ENCODE data around the gene C16orf89.
"Not testable (repeated sequence)": the region's sequence is repeated elsewhere in the genome, so short reads cannot be mapped to it uniquely, and the experiment has no call there.

The C16orf89 gene

GRCh38 chr16:5065813-5066212, at the start of gene C16orf89:
TSS of gene C16orf89 (minus strand) at chr16:5065956. CDS start at chr16:5065908, 48 bp downstream.
- no peak for DNase-seq (ENCODE audit: low spot score)

GRCh38 chr16:5110933-5111332, 45.2 kb upstream of the C16orf89 start:
- DNase-seq (ENCODE audit: low spot score): not testable (repeated sequence)

- DNase-seq (ENCODE audit: low spot score): no peak
These were observed 42.9 kb upstream of the C16orf89 start for GRCh38 chr16:5108505-5109158.

GRCh38 chr16:5105039-5105438, 39.3 kb upstream of the C16orf89 start:
- DNase-seq (ENCODE audit: low spot score): not testable (repeated sequence)

- DNase-seq (ENCODE audit: low spot score): not testable (repeated sequence)
These were observed 37.7 kb upstream of the C16orf89 start for GRCh38 chr16:5103296-5104032.

- DNase-seq (ENCODE audit: low spot score): not testable (repeated sequence)
These were observed 33.4 kb upstream of the C16orf89 start for GRCh38 chr16:5099174-5099573.

- peak; percentile 38 for DNase-seq (ENCODE audit: low spot score)
These were observed 32.7 kb upstream of the C16orf89 start for GRCh38 chr16:5098221-5099159.

- DNase-seq (ENCODE audit: low spot score): peak; percentile 99
These were observed 31.9 kb upstream of the C16orf89 start, which contains the start of gene EEF2KMT for GRCh38 chr16:5097470-5098220. TSS of gene EEF2KMT (minus strand) at chr16:5097795. CDS start at chr16:5097739, 56 bp downstream.

DNA sequence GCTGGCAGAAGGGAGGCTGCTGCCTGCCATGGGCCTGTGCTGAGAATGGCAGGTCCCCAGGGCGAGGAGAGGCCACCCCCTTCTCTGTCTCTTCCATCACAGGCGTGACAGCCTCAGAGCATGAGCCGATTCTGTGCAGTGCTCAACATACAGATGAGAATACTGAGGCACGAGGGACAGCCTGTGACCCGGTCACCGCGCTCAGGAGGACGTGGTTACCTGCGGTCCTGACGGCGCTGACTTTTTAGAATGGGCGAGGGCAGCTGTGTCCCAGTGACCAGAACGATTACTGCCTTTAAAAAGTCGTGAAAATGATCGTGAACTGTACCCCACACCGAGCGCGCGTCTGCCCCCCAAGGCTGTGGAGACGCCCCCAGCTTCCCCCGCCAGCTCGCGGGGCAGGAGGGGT, 31.3 kb upstream of the C16orf89 start:
- DNase-seq (ENCODE audit: low spot score): peak; percentile 60

DNA sequence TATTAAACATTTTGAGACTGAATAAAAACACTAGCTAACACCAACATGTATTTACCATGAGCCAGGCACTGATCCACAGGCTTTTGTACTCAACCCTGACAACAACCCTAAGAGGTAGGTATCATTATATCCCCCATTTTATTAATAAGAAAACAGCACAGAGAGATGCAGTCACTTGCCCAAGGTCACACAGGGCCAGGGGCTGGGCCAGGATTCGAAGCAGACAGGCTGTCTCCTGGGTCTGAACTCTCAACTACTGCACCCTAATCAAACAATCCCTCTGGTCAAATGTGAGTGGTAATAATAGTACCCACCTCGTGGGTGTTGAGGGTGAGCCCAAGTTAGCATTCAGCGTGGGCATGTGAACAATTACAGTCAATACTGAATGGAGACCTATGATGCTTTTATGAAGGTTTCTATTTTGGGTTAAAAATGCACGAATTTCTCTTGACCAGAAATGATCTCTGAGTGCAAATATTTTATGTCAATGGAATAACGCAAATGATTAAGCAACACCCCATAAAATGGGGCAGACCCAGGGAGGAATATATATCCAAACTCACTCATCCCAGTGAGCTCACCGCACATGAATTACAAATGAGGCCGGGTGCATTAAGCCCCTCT, 30.8 kb upstream of the C16orf89 start:
- not testable (repeated sequence) for DNase-seq (ENCODE audit: low spot score)

- not testable (repeated sequence) for DNase-seq (ENCODE audit: low spot score)
These were observed 29.5 kb upstream of the C16orf89 start for GRCh38 chr16:5095145-5095830.

- DNase-seq (ENCODE audit: low spot score): not testable (repeated sequence)
These were observed 28.0 kb upstream of the C16orf89 start for GRCh38 chr16:5093746-5094145.

- DNase-seq (ENCODE audit: low spot score): not testable (repeated sequence)
These were observed 27.3 kb upstream of the C16orf89 start for GRCh38 chr16:5093081-5093480.

GRCh38 chr16:5090592-5090991, 24.8 kb upstream of the C16orf89 start:
- not testable (repeated sequence) for DNase-seq (ENCODE audit: low spot score)

GRCh38 chr16:5089911-5090555, 24.3 kb upstream of the C16orf89 start:
- DNase-seq (ENCODE audit: low spot score): not testable (repeated sequence)

GRCh38 chr16:5088936-5089335, 23.2 kb upstream of the C16orf89 start:
- not testable (repeated sequence) for DNase-seq (ENCODE audit: low spot score)

- not testable (repeated sequence) for DNase-seq (ENCODE audit: low spot score)
These were observed 22.5 kb upstream of the C16orf89 start for GRCh38 chr16:5088086-5088790.

GRCh38 chr16:5085716-5086115, 20.0 kb upstream of the C16orf89 start:
- DNase-seq (ENCODE audit: low spot score): not testable (repeated sequence)

- DNase-seq (ENCODE audit: low spot score): peak; percentile 57
These were observed 19.0 kb upstream of the C16orf89 start for GRCh38 chr16:5084802-5085201.
